H1 (cell line): ENCODE data around the gene RNF157. TPM values are rescaled to one million over a fixed set of nuclear protein-coding genes. Genes with fewer than 3 reads are reported as not detected.

Source experiments
- CTCF ChIA-PET: fragments of 300-600 bp; sonication (Branson Sonifier 250); formaldehyde crosslinking; loops from one replicate; lab custom pipeline; 2021; ENCODE audit not compliant: partially characterized antibody; lab: Charles Lee
- POLR2A ChIA-PET: fragments of 300-600 bp; sonication (Branson Sonifier 250); formaldehyde crosslinking; loops from one replicate; lab custom pipeline; 2021; ENCODE audit warnings: inconsistent platforms; ENCODE audit not compliant: partially characterized antibody; lab: Charles Lee
- DNase-seq, 2 experiments: peaks; one replicate each; pipeline versions ENCODE4 v3.0.0 to v3.0.0-alpha.2; 2010 to 2022; ENCODE audit warnings: low spot score in 2 of 2, low read depth in 1 of 2, mixed read lengths in 1 of 2
- FAIRE-seq: peaks from 2 replicates; lab custom pipeline; 2011; peaks lifted over from hg19 to GRCh38; lab: Jason Lieb, UNC
- H2AFZ ChIP-seq: 2 replicates; pipeline ENCODE4 v1.8.1; 2012; ENCODE audit warnings: low read length, inconsistent platforms
- H2AK5ac ChIP-seq: 2 replicates; pipeline ENCODE4 v1.6.1; 2013; ENCODE audit warnings: low read depth, low read length
- H2BK120ac ChIP-seq: replicated peaks from 2 replicates; pipeline ENCODE3; 2013; ENCODE audit warnings: low read depth, low read length, inconsistent platforms
- H2BK12ac ChIP-seq: 2 replicates; pipeline ENCODE4 v1.6.1; 2013; ENCODE audit warnings: low read depth, low read length
- H2BK15ac ChIP-seq: 2 replicates; pipeline ENCODE4 v1.6.1; 2013; ENCODE audit warnings: low read length
- H2BK20ac ChIP-seq: 2 replicates; pipeline ENCODE4 v1.6.1; 2013; ENCODE audit warnings: low read length
- H2BK5ac ChIP-seq: 2 replicates; pipeline ENCODE4 v1.6.1; 2013; ENCODE audit warnings: low read depth, low read length
- H3K14ac ChIP-seq: 2 replicates; pipeline ENCODE4 v1.6.1; 2013; ENCODE audit warnings: inconsistent platforms; ENCODE audit not compliant: insufficient read length
- H3K18ac ChIP-seq: 2 replicates; pipeline ENCODE4 v1.6.1; 2013; ENCODE audit warnings: low read length; ENCODE audit errors: extremely low read depth
- H3K23ac ChIP-seq: 2 replicates; pipeline ENCODE4 v1.6.1; 2013; ENCODE audit warnings: inconsistent platforms; ENCODE audit not compliant: insufficient read length
- H3K23me2 ChIP-seq: 2 replicates; pipeline ENCODE4 v1.6.1; 2013; ENCODE audit warnings: low read depth, low read length
- H3K27ac ChIP-seq: 2 replicates; pipeline ENCODE4 v1.6.1; 2011; ENCODE audit warnings: low read depth, low read length, inconsistent platforms
- H3K27me3 ChIP-seq, 4 experiments: replicated peaks in 1 of 4; 1 replicate in 1 of 4; 2 replicates in 3 of 4; pipeline versions ENCODE4 v1.6.1 to v1.8.1; 2011 to 2013; ENCODE audit warnings: low read length in 3 of 4, mild to moderate bottlenecking in 3 of 4, inconsistent platforms in 2 of 4, mixed read lengths in 2 of 4, moderate library complexity in 1 of 4; ENCODE audit not compliant: control insufficient read depth in 3 of 4, insufficient read depth in 3 of 4; ENCODE audit errors: extremely low read depth in 1 of 4
- H3K36me3 ChIP-seq, 4 experiments: 2 replicates each; pipeline versions ENCODE4 v1.6.1 to v1.8.1; 2011 to 2013; ENCODE audit warnings: mild to moderate bottlenecking in 4 of 4, low read length in 3 of 4, moderate library complexity in 2 of 4, control low read depth in 1 of 4, inconsistent platforms in 1 of 4; ENCODE audit not compliant: insufficient read depth in 4 of 4, control insufficient read depth in 2 of 4
- H3K4ac ChIP-seq: replicated peaks from 2 replicates; pipeline ENCODE3; 2013; ENCODE audit warnings: low read length, low read depth, mixed read lengths, inconsistent platforms; ENCODE audit not compliant: insufficient read length
- H3K4me1 ChIP-seq, 4 experiments: replicated peaks in 1 of 4; 1 replicate in 1 of 4; 2 replicates in 3 of 4; pipeline versions ENCODE4 v1.6.1 to v1.8.1; 2011 to 2013; ENCODE audit warnings: low read length in 3 of 4, inconsistent platforms in 2 of 4, mixed read lengths in 1 of 4; ENCODE audit not compliant: insufficient read depth in 4 of 4, control insufficient read depth in 3 of 4
- H3K4me2 ChIP-seq, 2 experiments: 2 replicates each; pipeline versions ENCODE4 v1.6.1 to v1.8.1; 2011 to 2013; ENCODE audit warnings: low read depth in 2 of 2, low read length in 2 of 2, control low read depth in 1 of 2, inconsistent platforms in 1 of 2, mild to moderate bottlenecking in 1 of 2; ENCODE audit not compliant: insufficient read depth in 1 of 2
- H3K4me3 ChIP-seq, 4 experiments: fragments of 200-600, 300-600 bp in 1 of 4; sonication (generic), shearing (Covaris generic), sonication (Bioruptor Twin) in 1 of 4; 2 replicates each; pipeline versions ENCODE4 v1.5.1 to v1.8.1; 2011 to 2016; ENCODE audit warnings: low read length in 4 of 4, low read depth in 3 of 4, control low read depth in 2 of 4, inconsistent platforms in 2 of 4, mild to moderate bottlenecking in 2 of 4, mixed read lengths in 1 of 4, moderate library complexity in 1 of 4; ENCODE audit not compliant: insufficient read depth in 2 of 4; ENCODE audit errors: extremely low read depth in 1 of 4
- H3K56ac ChIP-seq: replicated peaks from 2 replicates; pipeline ENCODE3; 2013; ENCODE audit warnings: low read depth, mild to moderate bottlenecking, mixed read lengths, low read length, inconsistent platforms; ENCODE audit not compliant: insufficient read length
- H3K79me1 ChIP-seq: 2 replicates; pipeline ENCODE4 v1.6.1; 2013; ENCODE audit warnings: low read depth, low read length, control low read depth
- H3K79me2 ChIP-seq, 2 experiments: 2 replicates each; pipeline versions ENCODE4 v1.6.1 to v1.8.1; 2012 to 2013; ENCODE audit warnings: low read length in 2 of 2, mild to moderate bottlenecking in 2 of 2, inconsistent platforms in 1 of 2; ENCODE audit not compliant: insufficient read depth in 2 of 2, control insufficient read depth in 1 of 2
- H3K9ac ChIP-seq, 4 experiments: replicated peaks in 1 of 4; 1 replicate in 1 of 4; 2 replicates in 3 of 4; pipeline versions ENCODE4 v1.6.1 to v1.8.1; 2011 to 2013; ENCODE audit warnings: low read depth in 3 of 4, low read length in 3 of 4, control low read depth in 2 of 4, mild to moderate bottlenecking in 2 of 4, moderate library complexity in 2 of 4, inconsistent platforms in 1 of 4; ENCODE audit errors: extremely low read depth in 1 of 4
- H3K9me3 ChIP-seq, 2 experiments: 2 replicates each; pipeline versions ENCODE4 v1.6.1 to v1.8.1; 2012 to 2013; ENCODE audit warnings: mild to moderate bottlenecking in 2 of 2, moderate library complexity in 2 of 2, control low read depth in 1 of 2, inconsistent platforms in 1 of 2, low read depth in 1 of 2, low read length in 1 of 2, mixed read lengths in 1 of 2; ENCODE audit not compliant: insufficient read depth in 2 of 2
- H4K20me1 ChIP-seq, 2 experiments: replicated peaks in 1 of 2; 2 replicates each; pipeline versions ENCODE3 to v1.8.1; 2011 to 2013; ENCODE audit warnings: inconsistent platforms in 2 of 2, low read length in 2 of 2, mild to moderate bottlenecking in 1 of 2; ENCODE audit not compliant: insufficient read depth in 2 of 2, control insufficient read depth in 1 of 2
- H4K5ac ChIP-seq: 2 replicates; pipeline ENCODE4 v1.6.1; 2013; ENCODE audit warnings: low read length, low read depth, mixed read lengths, inconsistent platforms; ENCODE audit not compliant: insufficient read length
- H4K8ac ChIP-seq: 2 replicates; pipeline ENCODE4 v1.8.0; 2013; ENCODE audit warnings: mild to moderate bottlenecking, moderate library complexity, low read length, inconsistent platforms; ENCODE audit not compliant: insufficient read depth; ENCODE audit errors: extremely low read depth
- H4K91ac ChIP-seq: replicated peaks from 2 replicates; pipeline ENCODE3; 2013; ENCODE audit warnings: low read length, mixed read lengths, inconsistent platforms; ENCODE audit not compliant: insufficient read length
- CREB1 ChIP-seq: IDR thresholded peaks from 2 replicates; pipeline ENCODE4 v1.6.1; 2012; ENCODE audit warnings: inconsistent platforms
- GTF2F1 ChIP-seq: IDR thresholded peaks from 2 replicates; pipeline ENCODE4 v1.6.1; 2012; ENCODE audit warnings: low read depth, low read length, improper control_type of control experiment, borderline replicate concordance
- NANOG ChIP-seq: IDR thresholded peaks from 2 replicates; pipeline ENCODE4 v1.6.1; 2011; ENCODE audit warnings: low read length, low read depth, mild to moderate bottlenecking, inconsistent platforms; ENCODE audit not compliant: insufficient read depth, poor library complexity, severe bottlenecking
- NRF1 ChIP-seq: IDR thresholded peaks from 2 replicates; pipeline ENCODE4 v1.6.1; 2011; ENCODE audit warnings: mild to moderate bottlenecking, low read depth, low read length, improper control_type of control experiment
- RBBP5 ChIP-seq: IDR thresholded peaks from 2 replicates; pipeline ENCODE4 v1.7.1; 2012; ENCODE audit warnings: low read depth, mild to moderate bottlenecking, inconsistent platforms, low read length, moderate library complexity, borderline replicate concordance
- RNF2 ChIP-seq: fragments of 200-900, 300-1000 bp; sonication (generic); IDR thresholded peaks from 2 replicates; pipeline ENCODE4 v1.7.1; 2016; ENCODE audit warnings: borderline replicate concordance, low read depth, mild to moderate bottlenecking, antibody characterized with exemption, low read length; ENCODE audit not compliant: poor library complexity, severe bottlenecking; ENCODE audit errors: missing control alignments
- SIX5 ChIP-seq: IDR thresholded peaks from 2 replicates; pipeline ENCODE4 v1.6.1; 2011; ENCODE audit warnings: mild to moderate bottlenecking, low read depth, low read length
- TEAD4 ChIP-seq: IDR thresholded peaks from 2 replicates; pipeline ENCODE4 v1.6.1; 2012; ENCODE audit warnings: low read depth, low read length, inconsistent platforms, mixed read lengths
- YY1 ChIP-seq: IDR thresholded peaks from 2 replicates; pipeline ENCODE4 v1.6.1; 2011; ENCODE audit warnings: low read depth, mild to moderate bottlenecking, low read length
- whole genome bisulfite sequencing, 2 experiments: shearing (Covaris generic) in 1 of 2; methylation state at CpG; one replicate each; pipeline versions ENCODE4 v1.1.6 to v1.1.7; 2013 to 2015; ENCODE audit warnings: low lambda C conversion rate in 2 of 2, mixed read lengths in 2 of 2, inconsistent platforms in 1 of 2, low coverage in 1 of 2, missing lambda C conversion rate in 1 of 2; ENCODE audit not compliant: insufficient replicate concordance in 2 of 2, insufficient coverage in 1 of 2, insufficient read length in 1 of 2; ENCODE audit errors: extremely low coverage in 1 of 2, missing lambda C conversion rate in 1 of 2; 5-methylcytosine and 5-hydroxymethylcytosine counted together
- polyA plus RNA-seq, 7 experiments: library from polyadenylated mRNA; depleted of rRNA in 3 of 7; stranded (reverse) in 5 of 7; unstranded in 2 of 7; fragments of >200 nt in 5 of 7; fragments of 200-250 nt in 2 of 7; gene quantifications; 1 replicate in 5 of 7; 2 replicates in 1 of 7; 4 replicates in 1 of 7; pipeline versions ENCODE4 v1.2.1 to v1.2.3, GENCODE V29; 2011 to 2013; ENCODE audit warnings: missing spikeins in 2 of 7, mixed read lengths in 2 of 7
- total RNA-seq: library from RNA; stranded (reverse); fragmentation: NEBNext Ultra II Directional; extraction: Animal tissue kit (Norgen Biotek cat#: 25700); gene quantifications from 2 replicates; pipeline ENCODE4 v1.2.1, GENCODE V29; 2021
- TF ChIP-seq, protein P1 (sequence below): IDR thresholded peaks from 2 replicates; pipeline ENCODE4 v1.6.1; 2012; ENCODE audit warnings: inconsistent platforms
- TF ChIP-seq, protein P2 (sequence below): IDR thresholded peaks from 2 replicates; pipeline ENCODE4 v1.6.1; 2012; ENCODE audit warnings: inconsistent platforms

RNF157 gene
- total and polyA plus RNA-seq, 2 of the 8 experiments (the other 6 are each of a cell fraction or from before 2014, with no cell fraction given): 13.4 to 16.7 TPM

DNA sequence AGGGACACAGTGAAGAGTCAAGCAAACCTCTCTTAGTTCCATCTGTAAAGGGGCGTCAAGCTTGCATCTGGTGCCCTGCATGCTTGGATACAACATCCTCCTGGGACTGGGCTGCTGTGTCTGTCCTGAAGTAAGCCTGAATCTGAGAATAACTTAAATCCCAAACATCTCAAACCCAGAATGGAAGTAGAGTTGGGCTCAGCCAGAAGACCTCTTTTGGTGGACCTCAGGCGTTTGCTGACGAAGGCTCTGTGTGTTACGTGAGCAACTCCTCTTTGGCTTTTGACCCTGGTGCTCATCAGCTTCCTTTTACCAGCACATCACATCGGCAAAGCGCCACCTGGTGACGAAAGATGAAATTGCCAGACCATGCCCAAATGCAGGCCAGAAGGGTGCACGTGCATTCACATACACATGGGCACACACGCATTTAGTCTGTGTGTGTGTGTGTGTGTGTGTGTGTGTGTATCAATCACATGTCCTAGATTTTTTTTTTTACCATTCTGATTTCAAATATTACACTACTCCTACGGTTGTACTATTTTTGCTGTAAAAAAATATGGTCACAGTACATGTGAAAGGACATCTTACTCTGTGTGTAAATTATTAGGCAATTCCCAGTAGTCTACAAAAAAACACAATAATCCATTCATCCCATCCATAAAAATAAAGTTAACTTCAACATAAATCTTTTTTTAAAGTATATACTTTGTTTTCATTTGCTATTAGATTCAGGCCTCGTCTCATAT, 58.1 kb downstream of the RNF157 start:
- H3K79me1 ChIP-seq: no peaks in the 10 kb centered on the region
- H4K8ac ChIP-seq: no peak overlapping the region
- no peak overlapping the region for H2BK5ac ChIP-seq
- H3K9ac ChIP-seq: no peak overlapping the region
- H3K56ac ChIP-seq: no peak overlapping the region
- CTCF ChIA-PET: interaction anchor here (0.6 to 23.7 kb wide), 43 partner anchors 9 to 243 kb away, joined by 3 to 425 read pairs (median 4); partner anchors contain the start of gene FOXJ1
- WGBS, 2 experiments: 39% methylated on average over 11 of the region's 11 CpGs; no CpG with 5 or more reads in 1 of the 2 experiments
- DNase-seq (peak; percentile 82 to 99), FAIRE-seq (peak; percentile 98)
- POLR2A ChIA-PET: interaction anchor here (0.6 to 1.4 kb wide), 8 partner anchors 11 to 101 kb away, joined by 3 to 5 read pairs (median 4); partner anchors contain the start of gene FOXJ1
- no peaks in the 10 kb centered on the region for H3K79me2 ChIP-seq
- H3K14ac ChIP-seq: no peak overlapping the region
- no peak overlapping the region for H3K27ac ChIP-seq
- no peaks in the 10 kb centered on the region; a peak in 1 of 8 replicates for H3K36me3 ChIP-seq
- H3K4me2 ChIP-seq: no peak overlapping the region
- no peak overlapping the region for H2BK15ac ChIP-seq
- no peak overlapping the region for H2BK12ac ChIP-seq
- H3K27me3 ChIP-seq: no peaks in the 10 kb centered on the region; a peak in 1 of 7 replicates
- no peak overlapping the region for H2BK120ac ChIP-seq
- no peaks in the 10 kb centered on the region for H3K23me2 ChIP-seq
- no peak overlapping the region for H2AK5ac ChIP-seq
- H4K91ac ChIP-seq: no peak overlapping the region
- peak overlapping the region; percentile 71; the same call in 1 of the 2 replicates for H2AFZ ChIP-seq
- no peak overlapping the region for H3K4me3 ChIP-seq
- no peak overlapping the region for H2BK20ac ChIP-seq
- no peaks in the 10 kb centered on the region for H4K20me1 ChIP-seq
- H3K4me1 ChIP-seq: peaks cover 0 to 2% (median 0%) of the 10 kb centered on the region in 4 experiments; a peak in 2 of 7 replicates
- H3K9me3 ChIP-seq: no peaks in the 10 kb centered on the region
- H4K5ac ChIP-seq: no peak overlapping the region
- H3K18ac ChIP-seq: no peak overlapping the region; the same call in 1 of the 2 replicates
- H3K23ac ChIP-seq: no peak overlapping the region
- no peak overlapping the region for H3K4ac ChIP-seq
- TF ChIP-seq GTF2F1 (no peak), CREB1 (peak; percentile 77), NRF1 (no peak), RNF2 (no peak), RBBP5 (no peak), TEAD4 (0 out of 2 replicates have a peak, but pooled peaks have one; percentile 32), NANOG (no peak), SIX5 (no peak), YY1 (no peak)
- TF ChIP-seq, protein P1, sequence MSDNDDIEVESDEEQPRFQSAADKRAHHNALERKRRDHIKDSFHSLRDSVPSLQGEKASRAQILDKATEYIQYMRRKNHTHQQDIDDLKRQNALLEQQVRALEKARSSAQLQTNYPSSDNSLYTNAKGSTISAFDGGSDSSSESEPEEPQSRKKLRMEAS: peak; percentile 90
- TF ChIP-seq, protein P2, sequence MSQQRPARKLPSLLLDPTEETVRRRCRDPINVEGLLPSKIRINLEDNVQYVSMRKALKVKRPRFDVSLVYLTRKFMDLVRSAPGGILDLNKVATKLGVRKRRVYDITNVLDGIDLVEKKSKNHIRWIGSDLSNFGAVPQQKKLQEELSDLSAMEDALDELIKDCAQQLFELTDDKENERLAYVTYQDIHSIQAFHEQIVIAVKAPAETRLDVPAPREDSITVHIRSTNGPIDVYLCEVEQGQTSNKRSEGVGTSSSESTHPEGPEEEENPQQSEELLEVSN: no peak
